ENCODE measurements around the gene G3BP2. TPM values are rescaled to one million over a fixed set of nuclear protein-coding genes. Genes with fewer than 3 reads are reported as not detected.
A peak's percentile ranks its signal among the peaks of the same experiment; 100 is the strongest.

Gene G3BP2
- total and polyA plus RNA-seq, 9 of the 15 experiments (the other 6 are each of a cell fraction or from before 2014, with no cell fraction given) = 25.2 to 222 (median 130) TPM

DNA sequence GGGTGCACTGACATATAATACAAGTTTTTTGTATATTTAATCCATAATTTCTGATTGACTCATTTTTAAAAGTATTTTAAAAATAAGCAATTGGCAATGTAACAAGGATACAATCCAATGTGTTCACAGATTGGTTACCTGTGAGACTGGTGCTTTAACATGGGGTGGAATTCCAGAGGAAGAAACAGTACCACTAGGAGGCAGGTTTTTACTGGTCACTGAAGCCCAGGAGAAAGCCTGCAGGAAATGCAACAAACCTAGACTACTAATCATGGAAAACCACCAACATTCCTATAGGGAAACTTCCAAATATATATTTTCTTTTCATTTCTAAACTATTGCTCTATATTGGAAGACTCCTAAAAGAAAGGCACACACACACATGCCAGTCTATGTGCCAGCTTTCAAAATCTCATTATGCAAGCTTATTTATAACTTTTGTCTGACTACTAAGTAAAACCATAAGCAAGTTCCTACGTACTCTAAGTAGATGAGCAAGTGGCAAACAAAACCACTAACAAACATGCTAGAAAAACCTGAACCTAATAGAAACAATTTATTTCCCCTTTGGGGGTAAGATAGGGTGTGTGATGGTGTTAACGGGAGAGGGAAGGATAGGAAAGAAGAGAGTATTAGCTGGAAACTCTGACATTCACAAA, 19.2 kb downstream of the G3BP2 start (continued):
- TF ChIP-seq MNT (conservative IDR thresholded peaks at IDR 0.05) = no peak
- no peak for TF ChIP-seq GABPA (tag; conservative IDR thresholded peaks at IDR 0.05; ENCODE audit: low read depth)
- TF ChIP-seq GABPB2 (CRISPR knock-in tag; conservative IDR thresholded peaks at IDR 0.05) = no peak
- TF ChIP-seq ZNF384 (IDR thresholded peaks at IDR 0.05; ENCODE audit: low read depth, low read length) = no peak
- TF ChIP-seq ZNF316 (IDR thresholded peaks at IDR 0.05) = no peak
- TF ChIP-seq CTCF (IDR thresholded peaks at IDR 0.05 in 2 of 3, conservative IDR thresholded peaks at IDR 0.05 in 1 of 3; ENCODE audit: insufficient read depth in 2 of 3, low read depth in 1 of 3, low read length in 3 of 3) = peak; percentile 34 to 61 (median 38); a peak in 4 of 6 replicates
- TF ChIP-seq SNIP1 (IDR thresholded peaks at IDR 0.05; ENCODE audit: low read depth) = no peak
- no peak for TF ChIP-seq HDGF (IDR thresholded peaks at IDR 0.05)

Data from K562 (cell line).